Activated CD4-positive, alpha-beta T cell treated with anti-CD3 and anti-CD28 coated beads, Interleukin-2, amount 50 U/mL, for 4 hours (primary cell): ENCODE data around the gene ANKS1A.

Experiments
- DNase-seq, 2 experiments: peaks; one replicate each; pipeline ENCODE4 v3.0.0-alpha.2; 2020

ANKS1A gene

DNA sequence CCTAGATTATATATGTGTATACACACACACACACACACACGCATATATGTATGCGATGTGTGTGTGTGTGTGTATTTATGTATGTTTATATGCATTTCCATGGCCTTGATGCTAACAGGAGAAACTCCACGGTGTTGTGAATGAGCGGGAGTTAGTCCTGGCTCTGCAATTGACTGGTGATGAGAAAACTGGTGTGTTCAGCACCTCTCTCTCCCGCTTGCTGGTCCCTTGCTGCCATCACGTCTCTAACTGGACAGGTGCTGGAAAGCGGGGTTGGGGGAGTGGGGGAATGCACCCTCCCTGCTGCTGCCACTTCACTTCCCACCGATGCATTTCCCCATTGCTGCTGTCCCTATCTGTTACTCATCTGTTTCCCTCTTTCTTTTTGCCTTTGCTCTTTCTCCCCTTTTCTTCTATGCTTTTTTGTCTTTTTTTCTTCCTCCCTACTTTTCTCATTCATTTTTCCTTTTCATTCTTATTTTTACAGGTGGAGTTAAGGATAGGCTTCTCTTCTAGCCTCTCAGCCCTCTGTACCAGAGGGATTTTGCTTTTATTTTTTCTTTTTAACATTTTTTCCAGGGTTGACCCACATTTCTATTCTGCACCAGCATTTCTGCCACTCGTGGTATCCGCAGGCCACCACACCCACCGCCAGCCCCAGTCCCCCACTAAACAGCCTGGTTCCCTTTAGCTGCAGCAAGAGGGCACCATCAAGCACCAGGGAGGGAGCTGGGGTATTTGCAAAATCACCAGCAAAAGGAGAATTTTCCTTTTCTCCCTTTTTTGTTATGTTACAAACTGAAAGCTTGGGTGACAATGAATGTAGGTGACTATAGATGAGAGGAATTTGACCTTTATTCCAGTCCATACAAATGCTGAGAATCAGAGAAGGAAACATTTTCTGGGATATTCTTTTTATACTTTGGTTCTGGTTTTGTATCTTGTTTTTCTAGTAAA lies 136.5 kb downstream of the ANKS1A start:
- no peak for DNase-seq

DNA sequence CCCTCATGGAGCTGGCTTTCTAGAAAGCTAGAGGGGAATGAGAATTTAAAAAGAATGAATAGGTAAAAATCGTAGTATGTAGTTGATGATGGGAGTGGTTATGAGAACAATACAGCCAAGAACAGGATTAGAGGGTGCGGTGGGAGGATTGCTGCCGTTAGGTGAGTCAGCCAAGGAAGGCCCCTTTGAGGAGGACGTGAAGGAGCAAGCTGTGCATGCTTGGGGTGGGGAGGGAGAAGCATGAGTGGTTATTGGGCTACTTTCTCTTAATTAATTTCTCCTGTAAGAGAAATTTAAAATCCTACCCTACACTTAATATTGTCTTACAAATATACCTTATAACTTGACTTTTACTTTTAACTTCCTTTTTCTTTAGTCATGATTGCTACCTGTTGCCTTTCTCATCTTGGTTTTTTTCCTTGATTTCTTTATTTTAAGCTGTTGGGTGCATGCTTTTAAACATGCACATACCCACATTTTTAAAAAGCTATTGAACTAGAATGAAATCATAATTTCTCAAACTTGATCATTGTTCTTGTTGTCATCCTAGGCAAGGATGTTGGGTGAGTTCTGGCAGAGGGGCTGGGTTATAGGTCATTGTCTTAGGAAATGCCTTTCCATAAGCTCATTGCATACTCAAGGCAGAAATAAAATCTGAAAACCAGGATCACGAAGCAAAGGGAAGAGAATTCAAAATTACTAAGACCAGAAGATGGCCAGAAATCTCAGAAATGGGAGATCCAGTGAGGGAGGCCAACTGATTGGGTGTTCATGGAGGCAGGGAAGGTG lies 137.6 kb downstream of the ANKS1A start:
- no peak for DNase-seq

DNA sequence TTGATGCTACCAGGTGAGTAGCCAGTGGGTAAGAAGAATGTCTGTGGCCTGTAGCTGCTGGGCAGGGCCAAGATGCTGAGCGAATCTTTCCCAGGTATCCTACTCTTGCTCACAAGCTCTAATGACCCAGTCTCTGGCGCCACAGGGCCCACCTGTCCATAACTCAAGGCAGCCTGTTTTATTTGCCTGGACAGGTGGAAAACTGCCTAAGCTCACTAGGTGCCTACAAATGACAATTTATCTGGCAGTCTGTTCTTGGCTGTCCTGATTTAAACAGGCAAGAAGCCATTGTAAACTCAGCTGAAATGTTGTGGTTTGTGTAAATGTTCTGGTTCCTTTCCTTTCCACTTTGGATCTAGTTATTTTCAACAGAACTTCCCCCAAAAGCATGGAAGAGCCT lies 138.8 kb downstream of the ANKS1A start:
- no peak for DNase-seq

DNA sequence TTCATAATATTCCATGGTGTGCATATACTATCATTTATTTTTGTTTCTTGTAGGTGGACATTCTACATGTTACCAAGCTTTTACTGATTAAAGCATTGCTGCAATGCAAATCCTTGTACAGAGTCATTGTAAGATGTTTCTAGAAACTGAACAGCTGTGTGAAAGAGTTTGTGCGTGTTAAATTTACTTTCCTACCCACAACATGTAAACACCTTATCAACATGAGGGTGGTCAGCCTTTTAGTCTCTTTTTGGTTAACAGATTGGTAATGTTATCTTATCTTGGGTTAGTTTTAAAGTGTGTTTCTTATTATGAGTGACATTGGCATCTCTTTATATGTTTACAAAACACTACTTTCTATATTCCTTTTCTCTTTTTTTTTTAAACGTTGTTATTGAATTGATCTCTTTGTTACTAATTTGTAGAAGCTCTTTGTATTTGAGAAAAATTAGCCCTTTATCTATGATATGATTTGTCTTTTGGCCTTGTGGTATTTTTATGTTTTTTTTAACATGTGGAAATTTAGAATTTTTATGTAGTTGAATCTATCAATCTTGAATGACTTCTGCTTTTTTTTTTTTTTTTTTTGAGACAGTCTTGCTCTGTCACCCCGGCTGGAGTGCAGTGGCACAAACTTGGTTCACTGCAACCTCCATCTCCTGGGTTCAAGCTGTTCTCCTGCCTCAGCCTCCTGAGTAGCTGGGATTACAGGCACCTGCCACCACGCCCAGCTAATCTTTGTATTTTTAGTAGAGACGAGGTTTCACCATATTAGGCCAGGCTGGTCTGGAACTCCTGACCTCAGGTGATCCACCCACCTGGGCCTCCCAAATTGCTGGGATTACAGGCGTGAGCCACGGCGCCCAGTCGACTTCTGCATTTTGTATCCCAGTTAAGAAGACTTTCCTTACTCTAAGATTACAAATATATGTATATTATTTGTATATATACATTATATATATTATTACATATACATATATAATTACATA lies 140.0 kb downstream of the ANKS1A start:
- no peak for DNase-seq

DNA sequence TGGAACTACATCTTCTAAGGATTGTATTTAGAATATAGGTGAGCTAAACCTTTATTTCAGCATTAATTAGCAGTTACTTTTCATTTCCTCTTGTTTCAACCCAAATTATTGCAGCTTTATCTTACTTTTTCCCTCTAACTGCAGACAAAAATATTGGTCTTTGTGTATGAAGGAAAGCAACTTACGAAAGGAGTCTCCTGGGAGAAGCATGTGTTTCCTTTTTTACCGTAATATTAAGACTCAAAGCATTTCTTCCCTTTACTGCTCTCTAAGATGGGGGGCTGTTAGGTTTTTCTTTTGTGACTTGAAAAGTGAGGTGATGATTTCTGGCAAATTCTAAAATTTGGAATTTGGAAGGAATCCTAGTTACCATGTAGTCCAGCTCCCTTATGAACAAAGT lies 141.0 kb downstream of the ANKS1A start:
- no peak for DNase-seq

DNA sequence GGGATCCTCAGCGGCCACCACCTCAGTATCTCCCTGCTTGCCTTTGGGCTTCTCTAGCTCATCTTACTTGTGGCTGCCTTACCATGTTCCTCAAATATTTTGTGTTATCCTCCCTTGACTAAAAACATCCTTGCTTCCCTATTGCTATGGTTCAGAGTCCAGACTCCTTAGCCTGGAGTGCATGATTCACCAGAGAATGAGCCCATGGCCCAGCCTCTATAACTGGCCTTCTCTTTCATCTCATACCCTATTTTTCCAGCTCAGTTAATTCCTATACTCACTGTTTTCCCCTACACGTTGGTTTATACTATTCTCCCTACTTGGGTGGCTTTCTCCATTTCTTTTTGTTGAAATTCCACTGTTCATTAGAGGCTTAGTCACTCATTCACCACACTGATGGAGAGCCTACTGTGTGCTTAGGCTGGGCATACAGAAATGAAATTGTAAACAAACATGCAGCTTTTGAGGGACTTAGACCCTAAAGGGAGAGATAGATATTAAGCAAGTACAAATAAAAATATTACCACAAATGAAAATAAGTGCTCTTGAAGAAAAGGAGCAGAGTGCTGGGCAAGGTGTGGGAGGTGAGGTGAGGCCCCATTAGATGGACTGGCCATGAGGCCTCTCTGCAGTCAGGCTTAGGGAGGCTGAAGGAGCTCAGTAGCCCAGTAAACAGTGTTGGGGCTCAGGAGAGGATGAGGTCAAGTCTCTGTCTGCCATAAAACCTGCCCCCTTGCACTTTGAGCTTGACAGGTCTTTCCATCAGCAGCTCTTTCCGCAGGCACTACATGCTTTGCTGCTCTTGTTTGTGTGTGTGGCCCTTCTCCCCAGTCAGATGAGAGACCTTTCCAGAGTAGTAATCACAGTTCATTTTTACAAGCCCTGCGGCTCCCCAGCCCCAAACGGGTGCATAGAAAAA lies 142.8 kb downstream of the ANKS1A start:
- no peak for DNase-seq

DNA sequence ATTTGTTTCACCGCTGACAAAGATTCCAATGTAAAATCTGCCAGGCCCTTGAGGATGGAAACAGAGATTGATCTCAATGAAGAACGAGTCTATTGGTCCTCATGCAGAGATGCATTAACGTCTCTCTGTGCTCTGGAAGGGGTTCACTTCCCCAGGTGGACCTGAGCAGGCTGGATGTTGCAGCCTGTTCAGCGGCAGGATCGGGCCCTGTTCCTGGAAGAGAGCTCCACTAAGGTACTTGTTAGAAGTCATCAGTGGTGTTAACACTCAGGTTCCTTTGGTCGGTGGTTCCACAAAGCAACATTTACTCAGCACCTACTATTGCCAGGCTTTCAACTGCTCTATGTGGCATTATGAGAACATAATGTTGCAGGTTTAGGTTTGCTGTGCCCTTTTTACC lies 144.6 kb downstream of the ANKS1A start:
- no peak for DNase-seq

DNA sequence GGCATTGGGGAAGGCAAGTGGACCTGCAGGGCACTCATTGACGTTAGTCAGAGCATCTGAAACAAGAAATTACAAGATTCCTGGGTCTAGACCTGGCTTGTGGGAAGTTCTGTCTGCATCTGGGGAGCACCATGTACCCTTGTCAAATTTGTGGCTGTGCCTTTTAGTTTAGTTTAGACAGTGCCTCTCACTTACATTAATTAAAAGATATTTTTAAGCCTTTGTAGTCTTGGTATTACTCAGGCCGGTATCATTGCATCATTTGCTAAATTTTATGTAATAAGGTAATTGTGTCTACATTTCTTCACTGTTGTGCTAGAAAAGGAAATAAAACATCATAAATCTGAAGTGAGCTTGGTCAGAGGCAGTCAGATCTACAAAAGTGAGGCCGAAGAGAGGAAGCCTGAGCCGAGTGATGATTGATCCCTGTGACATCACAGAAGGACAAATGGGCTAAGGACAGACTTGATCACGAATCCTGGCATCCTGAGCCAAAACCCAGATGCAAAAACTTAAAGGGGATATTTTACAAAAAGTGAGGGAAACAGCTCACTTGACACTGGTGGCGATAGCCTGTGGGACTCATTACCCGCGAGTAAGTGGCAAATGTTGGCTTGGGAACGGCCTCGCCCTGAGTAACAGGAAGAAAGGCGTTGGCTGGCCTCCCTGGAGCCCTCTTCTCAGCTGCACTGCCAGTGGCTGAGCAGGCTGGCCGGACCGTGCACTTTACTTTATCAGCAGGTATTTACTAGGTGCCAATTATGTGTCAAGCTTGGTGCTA lies 145.5 kb downstream of the ANKS1A start:
- no peak for DNase-seq

DNA sequence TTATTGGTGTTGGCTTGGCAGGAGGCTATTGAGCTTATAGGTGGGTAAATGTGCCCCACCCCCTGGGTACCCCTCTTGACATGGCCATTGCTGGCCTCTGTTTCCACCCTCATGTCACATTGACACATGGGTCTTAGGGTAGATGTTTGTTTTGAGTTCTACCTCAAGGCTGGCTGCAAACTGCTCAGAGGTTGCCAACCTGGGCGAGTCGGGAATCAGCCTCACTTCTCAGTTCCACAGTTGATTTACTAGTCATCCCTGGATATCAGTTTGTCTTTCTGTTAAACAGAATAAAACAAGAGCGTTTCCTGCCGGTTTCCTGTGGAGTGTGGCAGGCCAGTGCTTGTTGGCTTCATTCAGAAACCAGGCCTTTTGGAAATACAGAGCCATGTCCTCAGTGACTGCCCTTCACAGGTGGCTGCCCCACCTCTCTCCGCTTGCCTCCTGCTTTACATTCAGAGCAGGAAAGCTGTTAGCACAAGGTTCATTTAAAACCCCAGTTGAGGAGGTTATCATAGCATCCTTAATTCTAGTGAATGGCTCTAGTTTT lies 146.5 kb downstream of the ANKS1A start:
- DNase-seq: no peak

DNA sequence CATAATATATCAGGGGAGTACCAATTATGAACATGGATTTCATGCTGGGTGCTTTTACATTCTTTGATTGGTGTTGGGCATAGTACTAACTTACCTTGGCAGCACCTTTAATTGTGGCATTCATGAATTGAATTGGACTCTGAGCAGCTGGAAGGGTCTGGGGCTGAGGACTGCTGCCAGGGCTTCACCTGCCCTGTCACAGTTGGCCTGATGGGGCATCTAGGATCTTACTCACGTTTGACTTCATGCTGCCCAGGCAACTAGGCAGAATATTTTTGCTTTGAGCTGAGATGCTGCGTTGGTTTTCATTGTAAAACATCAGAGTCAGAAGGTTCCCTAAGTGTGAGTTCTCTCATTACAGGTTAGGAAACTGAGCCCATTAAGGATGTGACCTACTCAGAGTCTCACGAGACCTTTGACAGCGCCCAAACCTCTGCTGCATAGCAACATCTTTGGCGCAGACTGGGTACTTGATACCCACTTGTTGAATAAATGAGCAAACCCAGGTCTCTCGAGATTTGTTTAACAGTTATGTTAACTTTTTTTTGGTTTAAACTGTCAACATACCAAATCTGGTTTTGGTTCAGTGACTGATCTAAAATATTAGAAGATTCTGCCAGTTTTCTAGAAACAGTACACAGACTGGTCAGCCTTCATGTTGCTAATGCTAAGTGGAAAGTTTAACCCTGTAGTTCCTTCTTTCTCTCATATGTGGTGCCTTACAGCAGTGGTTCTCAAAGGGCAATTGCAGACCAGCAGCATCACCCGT lies 147.2 kb downstream of the ANKS1A start:
- no peak for DNase-seq

DNA sequence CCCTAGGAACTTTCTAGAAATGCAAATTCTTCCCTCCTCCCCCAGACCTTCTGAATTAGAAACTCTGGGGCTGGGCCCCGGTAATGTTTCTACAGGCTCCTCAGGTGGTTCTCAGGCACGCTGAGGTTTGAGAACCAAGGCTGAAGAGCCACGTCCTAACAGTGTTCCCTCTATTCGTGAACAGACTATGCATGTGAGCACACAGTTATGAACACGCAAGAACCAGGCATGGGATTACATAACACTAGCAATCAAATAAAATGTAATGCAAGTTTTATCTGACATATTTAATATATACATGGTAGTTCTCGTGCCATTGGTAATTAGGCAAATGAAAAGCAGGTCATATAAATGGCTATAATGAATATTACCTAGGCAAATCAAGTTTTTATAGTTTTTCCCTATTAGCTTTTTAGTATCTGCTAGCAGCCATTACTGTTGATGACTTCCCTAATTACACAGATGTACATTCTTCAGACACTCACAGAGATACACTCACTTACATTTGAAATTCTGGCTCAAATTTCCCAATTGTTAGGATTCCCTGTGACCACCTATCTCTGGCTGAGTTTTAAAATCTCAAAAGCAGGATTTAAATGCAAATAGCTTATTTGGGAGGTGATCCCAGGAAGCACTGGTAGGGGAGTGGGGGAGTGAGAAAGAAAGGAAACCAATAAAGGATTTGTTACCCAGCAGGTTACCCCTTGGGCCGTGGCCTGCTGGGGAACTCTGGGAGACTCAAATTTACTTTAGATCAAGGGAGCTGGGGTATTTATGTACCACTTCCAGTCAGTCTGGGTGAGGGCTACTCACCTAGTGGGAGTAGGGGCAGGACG lies 148.0 kb downstream of the ANKS1A start:
- DNase-seq: no peak

DNA sequence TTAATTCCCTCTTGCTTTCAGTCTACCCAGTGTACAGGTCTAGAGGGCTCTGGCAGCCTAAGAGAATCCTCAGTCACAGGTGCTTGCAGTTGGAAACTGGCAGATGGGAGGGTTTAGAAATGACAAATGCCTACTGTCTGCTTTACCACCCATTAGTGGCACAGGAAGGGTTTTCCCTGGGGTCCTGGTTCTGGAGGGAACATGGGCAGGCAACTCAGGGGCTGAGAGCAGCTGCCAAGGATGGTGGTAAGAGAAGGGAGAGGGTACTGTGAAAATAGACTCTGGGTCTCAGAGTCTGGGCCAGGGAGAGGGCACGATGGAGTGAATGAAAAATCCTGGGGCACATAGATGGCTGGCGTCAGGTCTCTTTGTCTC lies 148.6 kb downstream of the ANKS1A start:
- DNase-seq: no peak

DNA sequence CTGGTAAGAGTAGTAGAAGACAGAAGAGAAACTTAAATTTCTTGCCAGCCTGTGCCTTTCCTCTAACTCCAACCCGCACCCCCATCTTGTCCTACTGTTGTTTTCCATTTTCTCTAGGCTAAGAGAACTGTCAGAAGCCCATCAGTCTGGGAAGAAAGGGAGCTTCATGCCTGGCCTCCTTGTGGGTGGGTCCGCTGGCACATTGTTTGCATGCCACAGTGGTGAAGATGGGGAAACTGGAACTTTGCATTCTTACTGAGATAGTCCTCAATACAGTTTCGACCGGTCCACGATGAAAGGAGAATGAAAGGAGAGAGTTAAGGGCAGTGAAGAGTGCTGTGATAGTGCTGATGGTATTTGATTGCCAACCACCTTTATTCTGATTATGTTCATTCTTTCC lies 149.0 kb downstream of the ANKS1A start:
- no peak for DNase-seq

DNA sequence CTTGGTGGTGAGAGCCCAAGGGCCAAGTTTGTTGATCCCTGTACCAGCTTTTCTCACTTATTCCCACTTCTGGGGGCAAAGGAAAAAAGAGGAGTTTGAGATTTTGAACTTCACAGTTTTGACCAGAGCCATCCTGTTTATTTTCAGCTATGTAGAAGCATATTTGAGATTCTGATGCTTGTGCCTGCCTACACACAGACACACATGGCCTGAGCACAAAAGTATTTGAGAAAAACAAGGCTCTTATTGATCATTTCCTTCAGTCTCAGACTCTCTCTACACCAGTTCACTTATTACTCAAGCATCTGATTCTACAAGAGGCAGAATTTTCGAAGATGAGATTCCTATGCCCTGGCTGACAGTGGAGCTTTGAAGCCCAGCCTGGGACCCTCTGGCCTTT lies 151.3 kb downstream of the ANKS1A start:
- no peak for DNase-seq

DNA sequence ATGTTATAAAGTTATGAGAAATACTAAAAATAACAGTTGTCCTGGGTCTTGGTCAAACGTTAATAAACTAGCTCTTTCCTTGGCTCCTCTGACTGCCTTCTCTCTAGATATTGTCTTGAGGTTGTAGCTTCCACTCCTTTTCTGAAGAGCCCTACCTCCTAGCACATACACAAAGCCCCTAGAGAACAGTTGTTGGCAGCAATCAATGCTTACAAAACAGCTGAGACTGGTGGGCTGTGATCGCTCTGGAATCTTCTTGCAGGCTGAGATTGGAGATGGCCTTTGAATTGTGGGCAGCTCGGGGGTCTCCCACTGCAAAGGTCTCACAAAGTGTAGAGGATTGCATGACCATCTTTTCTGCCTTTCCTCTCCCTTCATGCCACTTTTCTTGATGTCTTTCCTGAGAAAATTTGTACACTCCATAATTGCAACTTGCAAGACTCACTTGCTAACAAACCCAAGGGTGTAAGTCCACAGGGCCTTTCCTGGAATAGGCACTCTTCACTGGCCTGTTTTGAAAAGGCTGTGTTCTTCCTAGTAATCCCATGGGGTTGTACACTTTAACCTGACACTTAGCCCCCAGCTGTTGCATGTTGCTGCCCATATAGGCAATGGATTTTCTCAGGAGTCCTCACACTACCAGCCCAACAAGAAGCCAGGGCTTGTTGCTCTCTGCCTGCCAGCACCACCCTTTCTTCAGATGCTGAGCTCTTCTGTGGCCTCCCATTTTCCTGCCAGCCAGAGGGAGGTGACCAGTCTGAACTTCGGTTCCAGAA lies 152.2 kb downstream of the ANKS1A start:
- DNase-seq: no peak

DNA sequence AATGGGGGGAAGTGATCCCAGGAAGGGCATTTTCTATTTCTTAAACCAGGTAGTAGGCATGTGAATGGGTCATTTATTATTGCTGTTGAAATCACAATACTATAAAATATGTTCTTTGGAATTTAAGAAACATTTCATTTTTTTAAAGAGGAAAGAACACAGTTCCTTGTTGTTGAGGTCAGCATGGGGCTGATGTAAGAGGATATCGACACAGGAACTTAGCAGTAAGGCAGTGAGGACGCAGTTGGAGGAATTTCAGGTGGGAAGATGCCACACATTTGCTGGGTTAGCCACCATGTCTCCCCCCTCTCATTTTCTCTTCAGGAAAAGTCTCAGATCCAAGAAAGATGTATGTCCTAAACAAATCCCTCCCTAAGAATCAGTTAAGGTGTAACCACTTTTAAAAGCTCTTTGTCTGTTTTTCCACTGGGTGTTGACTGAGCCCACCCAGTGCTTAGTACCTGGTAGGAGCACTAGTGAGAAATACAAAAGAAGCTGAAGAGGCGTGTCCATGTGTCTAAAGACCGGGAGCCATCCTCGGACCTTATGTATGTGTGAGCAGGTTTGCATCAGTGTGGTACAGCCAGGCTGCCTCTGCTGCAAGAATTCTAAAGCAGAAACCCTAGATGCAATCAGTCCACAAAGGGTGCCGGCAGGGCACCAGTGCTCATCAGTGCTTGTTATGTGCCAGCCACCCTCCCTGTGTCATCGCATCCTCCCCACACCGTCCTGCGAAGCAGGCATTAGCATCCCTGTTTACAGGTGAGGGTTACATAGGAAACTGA lies 153.2 kb downstream of the ANKS1A start:
- no peak for DNase-seq
